Vagina (tissue), 2 donors: ENCODE results near the gene PTPRE.

ENCODE experiments used
- POLR2A ChIP-seq, 2 donors: fragments of 450-650 bp; IDR thresholded peaks; one replicate each; pipeline ENCODE4 v1.6.1; 2017; ENCODE audit warnings: antibody characterized with exemption in 2 of 2, mild to moderate bottlenecking in 2 of 2, moderate library complexity in 2 of 2
- POLR2AphosphoS5 ChIP-seq, 2 donors: sonication (generic); formaldehyde crosslinking; IDR thresholded peaks; one replicate each; pipeline ENCODE4 v1.9.0; 2017; ENCODE audit warnings: antibody characterized with exemption in 2 of 2, mild to moderate bottlenecking in 2 of 2, low read depth in 1 of 2; ENCODE audit not compliant: insufficient read depth in 1 of 2
- TF ChIP-seq, protein P1 (sequence below), 3 experiments: fragments of 450-650 bp in 2 of 3; fragments of 200-600 bp in 1 of 3; sonication (generic) in 1 of 3; IDR thresholded peaks; one replicate each; pipeline ENCODE4 v1.5.1; 2017 to 2019; ENCODE audit warnings: antibody characterized with exemption in 3 of 3, mild to moderate bottlenecking in 2 of 3, moderate library complexity in 2 of 3

DNA sequence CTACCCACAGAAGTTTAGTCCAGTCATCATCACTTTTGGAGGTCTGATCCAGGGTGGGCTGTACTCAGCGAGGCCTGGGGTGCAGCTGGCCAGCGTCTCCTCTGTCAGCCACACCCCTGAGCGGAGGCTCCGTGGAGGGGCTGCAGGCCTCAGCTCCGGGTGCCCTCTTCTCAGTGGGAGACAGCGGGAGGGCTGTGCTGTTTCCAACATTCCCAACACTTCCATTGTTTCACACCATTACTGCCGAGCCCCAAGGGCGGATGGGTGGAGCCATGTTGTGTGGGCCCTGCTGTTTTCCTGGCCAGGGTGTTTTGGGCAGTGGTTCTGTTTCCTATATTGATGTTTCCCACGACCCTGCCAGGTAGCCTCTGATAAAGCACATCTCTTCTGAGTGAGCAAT, 124.3 kb downstream of the PTPRE start:
- TF ChIP-seq, protein P1, sequence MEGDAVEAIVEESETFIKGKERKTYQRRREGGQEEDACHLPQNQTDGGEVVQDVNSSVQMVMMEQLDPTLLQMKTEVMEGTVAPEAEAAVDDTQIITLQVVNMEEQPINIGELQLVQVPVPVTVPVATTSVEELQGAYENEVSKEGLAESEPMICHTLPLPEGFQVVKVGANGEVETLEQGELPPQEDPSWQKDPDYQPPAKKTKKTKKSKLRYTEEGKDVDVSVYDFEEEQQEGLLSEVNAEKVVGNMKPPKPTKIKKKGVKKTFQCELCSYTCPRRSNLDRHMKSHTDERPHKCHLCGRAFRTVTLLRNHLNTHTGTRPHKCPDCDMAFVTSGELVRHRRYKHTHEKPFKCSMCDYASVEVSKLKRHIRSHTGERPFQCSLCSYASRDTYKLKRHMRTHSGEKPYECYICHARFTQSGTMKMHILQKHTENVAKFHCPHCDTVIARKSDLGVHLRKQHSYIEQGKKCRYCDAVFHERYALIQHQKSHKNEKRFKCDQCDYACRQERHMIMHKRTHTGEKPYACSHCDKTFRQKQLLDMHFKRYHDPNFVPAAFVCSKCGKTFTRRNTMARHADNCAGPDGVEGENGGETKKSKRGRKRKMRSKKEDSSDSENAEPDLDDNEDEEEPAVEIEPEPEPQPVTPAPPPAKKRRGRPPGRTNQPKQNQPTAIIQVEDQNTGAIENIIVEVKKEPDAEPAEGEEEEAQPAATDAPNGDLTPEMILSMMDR (IDR thresholded peaks at IDR 0.05), result no peak
- no peak for TF ChIP-seq POLR2AphosphoS5 (IDR thresholded peaks at IDR 0.05; ENCODE audit: insufficient read depth in 1 of 2, low read depth in 1 of 2)
- no peak for TF ChIP-seq POLR2A (IDR thresholded peaks at IDR 0.05)
